GM23338 (cell line): ENCODE results near the gene TMEM138. TPM values are rescaled to one million over a fixed set of nuclear protein-coding genes. Genes with fewer than 3 reads are reported as not detected.

Source experiments
- ATAC-seq: fragments of 200-7000 bp; cut with Tn5 transposase; 3 replicates; pipeline ENCODE4 v1.9.1; 2020
- DNase-seq: peaks from one replicate; pipeline ENCODE4 v3.0.0-alpha.2; 2015; ENCODE audit warnings: low spot score
- H2AFZ ChIP-seq: fragments of 200-600 bp; sonication (generic); 2 replicates; pipeline ENCODE4 v1.8.0; 2016; ENCODE audit warnings: antibody characterized with exemption, mild to moderate bottlenecking, moderate library complexity
- H3F3A ChIP-seq: fragments of 200-600 bp; sonication (generic); replicated peaks from 2 replicates; pipeline ENCODE4 v1.8.0; 2017; ENCODE audit warnings: antibody characterized with exemption, mixed run types, low read depth
- H3K27ac ChIP-seq: fragments of 200-600 bp; sonication (generic); 2 replicates; pipeline ENCODE4 v1.6.1; 2016; ENCODE audit warnings: low read depth
- H3K27me3 ChIP-seq: fragments of 200-600 bp; sonication (generic); 2 replicates; pipeline ENCODE4 v1.8.0; 2016; ENCODE audit warnings: mild to moderate bottlenecking, mixed run types, moderate library complexity; ENCODE audit not compliant: insufficient read depth
- H3K36me3 ChIP-seq: fragments of 200-600 bp; sonication (generic); 2 replicates; pipeline ENCODE4 v1.8.0; 2016; ENCODE audit warnings: mild to moderate bottlenecking; ENCODE audit not compliant: insufficient read depth
- H3K4me1 ChIP-seq: fragments of 200-600 bp; sonication (generic); 2 replicates; pipeline ENCODE4 v1.8.0; 2016; ENCODE audit warnings: mild to moderate bottlenecking, moderate library complexity; ENCODE audit not compliant: insufficient read depth
- H3K4me2 ChIP-seq: fragments of 200-600 bp; sonication (generic); 2 replicates; pipeline ENCODE4 v1.7.1; 2017; ENCODE audit warnings: mixed run types
- H3K4me3 ChIP-seq: fragments of 200-600 bp; sonication (generic); 2 replicates; pipeline ENCODE4 v1.6.1; 2016; ENCODE audit warnings: mixed run types
- H3K79me2 ChIP-seq: fragments of 200-600 bp; sonication (generic); replicated peaks from 2 replicates; pipeline ENCODE4 v1.8.0; 2017; ENCODE audit warnings: mild to moderate bottlenecking; ENCODE audit not compliant: insufficient read depth
- H3K9me2 ChIP-seq: fragments of 200-600 bp; sonication (generic); 2 replicates; pipeline ENCODE4 v1.8.0; 2017; ENCODE audit not compliant: insufficient read depth
- H4K20me1 ChIP-seq: fragments of 200-600 bp; sonication (generic); replicated peaks from 2 replicates; pipeline ENCODE4 v1.8.0; 2017; ENCODE audit warnings: mild to moderate bottlenecking; ENCODE audit not compliant: insufficient read depth
- H3K27ac Mint-ChIP-seq: 2 replicates; pipeline ENCODE4 v1.8.0; 2020; ENCODE audit warnings: inconsistent platforms, mild to moderate bottlenecking, moderate library complexity, mixed read lengths
- H3K27me3 Mint-ChIP-seq: 3 replicates; pipeline ENCODE4 v1.8.0; 2022; ENCODE audit warnings: low read depth, mild to moderate bottlenecking, moderate library complexity, mixed read lengths, inconsistent platforms; ENCODE audit not compliant: insufficient read depth, poor library complexity
- H3K36me3 Mint-ChIP-seq: 3 replicates; pipeline ENCODE4 v1.8.0; 2021; ENCODE audit warnings: low read depth, mild to moderate bottlenecking, inconsistent platforms, moderate library complexity, mixed read lengths
- H3K4me1 Mint-ChIP-seq: 3 replicates; pipeline ENCODE4 v1.8.0; 2020; ENCODE audit warnings: mild to moderate bottlenecking, inconsistent platforms, mixed read lengths
- H3K4me3 Mint-ChIP-seq: 3 replicates; pipeline ENCODE4 v1.8.0; 2021; ENCODE audit warnings: moderate library complexity, mild to moderate bottlenecking, inconsistent platforms, mixed read lengths
- H3K9me3 Mint-ChIP-seq: 3 replicates; pipeline ENCODE4 v1.8.0; 2020; ENCODE audit warnings: moderate library complexity, mild to moderate bottlenecking, inconsistent platforms, mixed read lengths
- ZNF462 ChIP-seq: fragments of 250-450 bp; sonication (Bioruptor Pico); IDR thresholded peaks from 2 replicates; pipeline ENCODE4 v1.5.0; 2020; ENCODE audit warnings: mild to moderate bottlenecking, moderate library complexity
- polyA plus RNA-seq: library from polyadenylated mRNA; unstranded; fragments of >200 nt; fragmentation: Nextera tagmentation; extraction: Ambion mirVana; gene quantifications from 2 replicates; pipeline ENCODE4 v1.2.1, GENCODE V29; 2016
- total RNA-seq: library from RNA; depleted of rRNA; stranded (reverse); fragments of >200 nt; shearing (Covaris generic); gene quantifications from 2 replicates; pipeline ENCODE4 v1.2.3, GENCODE V29; 2014
- TF ChIP-seq, protein P1 (sequence below), 2 experiments: fragments of 200-600 bp in 1 of 2; sonication (generic) in 1 of 2; conservative IDR thresholded peaks; 2 replicates each; pipeline versions ENCODE4 v1.5.1 to v1.6.1; 2016 to 2017; ENCODE audit warnings: antibody characterized with exemption in 2 of 2, low read depth in 2 of 2, mild to moderate bottlenecking in 2 of 2, moderate library complexity in 1 of 2

The TMEM138 gene
- total and polyA plus RNA-seq, 2 experiments from 2014 or later = 30.2 to 32.1 TPM

DNA sequence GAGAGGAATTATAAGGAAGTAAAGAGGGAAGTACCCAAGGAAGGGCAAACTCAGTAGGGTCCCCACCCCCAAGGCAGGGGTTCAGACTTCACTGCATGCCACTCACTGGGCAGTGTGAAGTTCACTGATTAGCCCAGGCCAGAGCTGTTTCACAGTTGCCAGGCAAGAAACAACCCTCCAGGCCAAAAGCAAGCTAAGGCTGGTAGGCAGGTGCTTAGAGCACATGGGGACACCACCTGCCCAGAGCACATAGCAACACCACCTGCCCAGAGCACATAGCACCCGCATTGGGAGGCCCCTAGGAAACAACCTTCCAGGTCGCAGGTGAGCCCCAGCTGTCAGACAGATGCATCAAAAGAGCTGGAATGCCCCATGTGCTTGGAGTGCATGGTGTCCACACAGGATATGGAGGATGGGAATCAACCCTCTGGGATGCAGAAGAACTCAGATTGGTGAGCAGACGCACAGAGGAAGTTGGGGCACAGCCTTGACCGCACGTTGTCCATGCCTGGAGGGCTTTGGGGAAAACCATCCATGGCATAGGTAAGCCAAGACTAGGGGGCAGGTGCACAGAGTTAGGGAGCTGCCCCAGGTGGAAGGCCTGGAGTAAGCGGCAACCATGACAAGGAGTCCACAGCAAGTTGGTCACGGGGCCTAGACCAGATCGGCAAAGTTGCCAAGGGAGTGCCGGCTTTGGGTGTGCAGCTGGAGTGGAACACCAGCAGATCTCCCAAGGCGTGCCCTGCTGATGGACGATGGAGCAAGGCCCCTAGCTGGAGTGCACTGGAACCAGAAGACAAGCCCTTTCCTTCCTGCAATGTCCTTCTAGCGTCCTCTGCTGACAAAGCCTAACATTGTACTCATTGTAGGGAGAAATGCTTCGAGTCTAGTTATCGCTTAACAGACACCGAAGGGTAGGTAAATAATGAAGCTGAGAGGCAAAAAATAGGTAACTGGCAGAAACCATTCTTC, 22.4 kb downstream of the TMEM138 start:
- no peak overlapping the region for H3K4me2 ChIP-seq
- H3K4me3 ChIP-seq = no peak overlapping the region
- H3K27me3 ChIP-seq = no peaks in the 10 kb centered on the region
- H3K4me1 ChIP-seq = no peaks in the 10 kb centered on the region
- no peaks in the 10 kb centered on the region for H3K79me2 ChIP-seq
- H3K27ac ChIP-seq = no peak overlapping the region
- H3K36me3 ChIP-seq = no peaks in the 10 kb centered on the region
- no peaks in the 10 kb centered on the region for H3K4me1 Mint-ChIP-seq
- H3K9me3 Mint-ChIP-seq = 0 out of 3 replicates have a peak, but pooled peaks cover 1% of the 10 kb centered on the region
- peaks cover 14% of the 10 kb centered on the region for H3K27me3 Mint-ChIP-seq
- H3F3A ChIP-seq = no peaks in the 10 kb centered on the region
- no peaks in the 10 kb centered on the region for H4K20me1 ChIP-seq
- no peak overlapping the region for H3K27ac Mint-ChIP-seq
- peak; percentile 79 for ATAC-seq
- DNase-seq = peak; percentile 72
- no peaks in the 10 kb centered on the region; the same call in 2 of the 3 replicates for H3K36me3 Mint-ChIP-seq
- H3K9me2 ChIP-seq = no peaks in the 10 kb centered on the region
- H3K4me3 Mint-ChIP-seq = no peak overlapping the region
- no peak for TF ChIP-seq ZNF462 (CRISPR knock-in tag)
- TF ChIP-seq, protein P1, sequence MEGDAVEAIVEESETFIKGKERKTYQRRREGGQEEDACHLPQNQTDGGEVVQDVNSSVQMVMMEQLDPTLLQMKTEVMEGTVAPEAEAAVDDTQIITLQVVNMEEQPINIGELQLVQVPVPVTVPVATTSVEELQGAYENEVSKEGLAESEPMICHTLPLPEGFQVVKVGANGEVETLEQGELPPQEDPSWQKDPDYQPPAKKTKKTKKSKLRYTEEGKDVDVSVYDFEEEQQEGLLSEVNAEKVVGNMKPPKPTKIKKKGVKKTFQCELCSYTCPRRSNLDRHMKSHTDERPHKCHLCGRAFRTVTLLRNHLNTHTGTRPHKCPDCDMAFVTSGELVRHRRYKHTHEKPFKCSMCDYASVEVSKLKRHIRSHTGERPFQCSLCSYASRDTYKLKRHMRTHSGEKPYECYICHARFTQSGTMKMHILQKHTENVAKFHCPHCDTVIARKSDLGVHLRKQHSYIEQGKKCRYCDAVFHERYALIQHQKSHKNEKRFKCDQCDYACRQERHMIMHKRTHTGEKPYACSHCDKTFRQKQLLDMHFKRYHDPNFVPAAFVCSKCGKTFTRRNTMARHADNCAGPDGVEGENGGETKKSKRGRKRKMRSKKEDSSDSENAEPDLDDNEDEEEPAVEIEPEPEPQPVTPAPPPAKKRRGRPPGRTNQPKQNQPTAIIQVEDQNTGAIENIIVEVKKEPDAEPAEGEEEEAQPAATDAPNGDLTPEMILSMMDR (conservative IDR thresholded peaks at IDR 0.05; ENCODE audit: low read depth in 2 of 2) = peak; percentile 52 to 93
- no peak overlapping the region for H2AFZ ChIP-seq
